Measurements from ENCODE around the gene C19orf85. TPM values are rescaled to one million over a fixed set of nuclear protein-coding genes. Genes with fewer than 3 reads are reported as not detected.

The C19orf85 gene
- total RNA-seq, 4 donors from 2014 or later = not detected

GRCh38 chr19:55495646-55496349 lies 31.2 kb upstream of the C19orf85 start:
- H3K9me3 ChIP-seq = no peaks in the 10 kb centered on the region
- H3K4me3 ChIP-seq = no peak overlapping the region
- peaks cover 24% of the 10 kb centered on the region for H3K4me1 ChIP-seq
- WGBS = 77% methylated on average over 11 of the region's 11 CpGs
- no peaks in the 10 kb centered on the region for H3K36me3 ChIP-seq
- H3K27ac ChIP-seq = no peak overlapping the region
- no peak for DNase-seq (ENCODE audit: low spot score in 2 of 2)
- TF ChIP-seq POLR2A (IDR thresholded peaks at IDR 0.05) (no peak), EP300 (IDR thresholded peaks at IDR 0.05) (no peak), POLR2AphosphoS5 (IDR thresholded peaks at IDR 0.05) (no peak)
- TF ChIP-seq, protein P1, sequence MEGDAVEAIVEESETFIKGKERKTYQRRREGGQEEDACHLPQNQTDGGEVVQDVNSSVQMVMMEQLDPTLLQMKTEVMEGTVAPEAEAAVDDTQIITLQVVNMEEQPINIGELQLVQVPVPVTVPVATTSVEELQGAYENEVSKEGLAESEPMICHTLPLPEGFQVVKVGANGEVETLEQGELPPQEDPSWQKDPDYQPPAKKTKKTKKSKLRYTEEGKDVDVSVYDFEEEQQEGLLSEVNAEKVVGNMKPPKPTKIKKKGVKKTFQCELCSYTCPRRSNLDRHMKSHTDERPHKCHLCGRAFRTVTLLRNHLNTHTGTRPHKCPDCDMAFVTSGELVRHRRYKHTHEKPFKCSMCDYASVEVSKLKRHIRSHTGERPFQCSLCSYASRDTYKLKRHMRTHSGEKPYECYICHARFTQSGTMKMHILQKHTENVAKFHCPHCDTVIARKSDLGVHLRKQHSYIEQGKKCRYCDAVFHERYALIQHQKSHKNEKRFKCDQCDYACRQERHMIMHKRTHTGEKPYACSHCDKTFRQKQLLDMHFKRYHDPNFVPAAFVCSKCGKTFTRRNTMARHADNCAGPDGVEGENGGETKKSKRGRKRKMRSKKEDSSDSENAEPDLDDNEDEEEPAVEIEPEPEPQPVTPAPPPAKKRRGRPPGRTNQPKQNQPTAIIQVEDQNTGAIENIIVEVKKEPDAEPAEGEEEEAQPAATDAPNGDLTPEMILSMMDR (IDR thresholded peaks at IDR 0.05) = no peak
- H3K27me3 ChIP-seq = peaks cover 21% of the 10 kb centered on the region

GRCh38 chr19:55494172-55494761 lies 29.7 kb upstream of the C19orf85 start:
- H3K9me3 ChIP-seq = no peaks in the 10 kb centered on the region
- WGBS = 33% methylated on average over 10 of the region's 22 CpGs
- peak in 1 of 2 donors; percentile 66 for DNase-seq (ENCODE audit: low spot score in 2 of 2)
- peaks cover 21% of the 10 kb centered on the region for H3K27me3 ChIP-seq
- peaks cover 24% of the 10 kb centered on the region for H3K4me1 ChIP-seq
- TF ChIP-seq POLR2A (IDR thresholded peaks at IDR 0.05) = no peak
- TF ChIP-seq POLR2AphosphoS5 (IDR thresholded peaks at IDR 0.05) = no peak
- H3K4me3 ChIP-seq = peak overlapping the region; percentile 35
- H3K36me3 ChIP-seq = no peaks in the 10 kb centered on the region
- H3K27ac ChIP-seq = peak overlapping the region; percentile 40

DNA sequence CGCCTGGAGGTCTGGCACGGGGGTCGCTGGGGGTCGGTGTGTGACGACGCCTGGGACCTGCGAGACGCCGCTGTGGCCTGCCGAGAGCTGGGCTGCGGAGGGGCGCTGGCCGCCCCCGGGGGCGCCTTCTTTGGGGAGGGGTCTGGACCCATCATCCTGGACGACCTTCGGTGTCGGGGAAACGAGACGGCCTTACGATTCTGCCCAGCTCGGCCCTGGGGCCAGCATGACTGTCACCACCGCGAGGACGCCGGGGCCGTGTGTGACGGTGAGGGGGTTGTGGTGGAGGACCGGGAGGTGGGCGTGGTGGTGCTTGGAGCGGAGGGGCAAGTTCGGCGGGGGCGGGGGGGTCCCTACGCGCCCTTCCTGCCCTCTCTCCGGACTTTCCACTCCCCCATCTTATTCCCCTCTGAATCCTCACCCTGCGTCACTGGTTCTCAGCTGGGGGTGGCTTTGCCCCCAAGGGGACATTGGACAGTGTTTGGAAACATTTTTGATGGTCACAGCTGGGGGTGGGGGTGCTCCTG lies 29.2 kb upstream of the C19orf85 start:
- H3K9me3 ChIP-seq = no peaks in the 10 kb centered on the region
- no peaks in the 10 kb centered on the region for H3K36me3 ChIP-seq
- H3K4me1 ChIP-seq = peaks cover 25% of the 10 kb centered on the region
- TF ChIP-seq, protein P1 (IDR thresholded peaks at IDR 0.05) = no peak
- TF ChIP-seq POLR2AphosphoS5 (IDR thresholded peaks at IDR 0.05) (no peak), POLR2A (IDR thresholded peaks at IDR 0.05) (no peak), EP300 (IDR thresholded peaks at IDR 0.05) (no peak)
- peak in 1 of 2 donors; percentile 60 for DNase-seq (ENCODE audit: low spot score in 2 of 2)
- peak overlapping the region; percentile 35 for H3K4me3 ChIP-seq
- H3K27me3 ChIP-seq = peaks cover 21% of the 10 kb centered on the region
- WGBS = 9% methylated on average over 10 of the region's 38 CpGs
- H3K27ac ChIP-seq = peak overlapping the region; percentile 56

DNA sequence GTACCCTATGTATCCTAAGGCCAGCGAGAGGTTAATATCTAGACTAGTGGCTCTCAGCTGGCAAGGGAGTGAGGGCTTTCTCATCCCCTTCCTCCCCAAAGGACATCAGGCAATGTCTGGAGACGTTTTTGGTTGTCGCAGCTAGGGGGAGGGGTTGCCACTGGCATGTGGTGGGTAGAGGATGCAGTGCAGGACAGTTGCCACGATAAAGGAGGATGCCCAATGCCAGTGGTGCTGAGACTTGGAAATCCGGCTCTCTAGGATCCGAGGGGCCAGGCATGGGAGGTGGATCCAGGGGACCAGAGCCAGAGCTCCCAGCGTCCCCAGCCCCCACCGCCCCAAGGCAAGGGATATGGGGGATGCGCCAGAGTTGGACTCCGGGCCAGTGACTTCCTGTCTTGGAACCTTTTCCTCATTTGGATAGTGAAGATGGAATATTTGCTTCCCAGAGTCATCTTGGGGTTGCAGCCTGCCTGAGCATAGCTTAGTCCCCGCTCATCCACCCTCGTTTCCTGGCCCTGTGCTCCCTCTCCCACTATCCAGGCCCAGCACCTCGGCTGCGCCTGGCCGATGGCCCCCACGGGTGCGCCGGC lies 28.6 kb upstream of the C19orf85 start:
- no peak for DNase-seq (ENCODE audit: low spot score in 2 of 2)
- 29% methylated on average over 6 of the region's 18 CpGs for WGBS
- no peaks in the 10 kb centered on the region for H3K9me3 ChIP-seq
- TF ChIP-seq, protein P1 (IDR thresholded peaks at IDR 0.05) = no peak
- no peak for TF ChIP-seq EP300 (IDR thresholded peaks at IDR 0.05)
- no peak for TF ChIP-seq POLR2A (IDR thresholded peaks at IDR 0.05)
- TF ChIP-seq POLR2AphosphoS5 (IDR thresholded peaks at IDR 0.05) = no peak
- peak overlapping the region; percentile 56 for H3K27ac ChIP-seq
- H3K27me3 ChIP-seq = peaks cover 21% of the 10 kb centered on the region
- peak overlapping the region; percentile 35 for H3K4me3 ChIP-seq
- peaks cover 30% of the 10 kb centered on the region for H3K4me1 ChIP-seq
- no peaks in the 10 kb centered on the region for H3K36me3 ChIP-seq

GRCh38 chr19:55492362-55492944 lies 27.9 kb upstream of the C19orf85 start:
- Histone ChIP-seq H3K4me1 (peaks cover 37% of the 10 kb centered on the region), H3K27me3 (peaks cover 21% of the 10 kb centered on the region), H3K27ac (no peak overlapping the region), H3K36me3 (no peaks in the 10 kb centered on the region), H3K9me3 (no peaks in the 10 kb centered on the region), H3K4me3 (no peak overlapping the region)
- 33% methylated on average over 12 of the region's 12 CpGs for WGBS
- TF ChIP-seq EP300 (IDR thresholded peaks at IDR 0.05) (no peak), POLR2AphosphoS5 (IDR thresholded peaks at IDR 0.05) (no peak), POLR2A (IDR thresholded peaks at IDR 0.05) (no peak)
- TF ChIP-seq, protein P1 (IDR thresholded peaks at IDR 0.05) = no peak
- no peak for DNase-seq (ENCODE audit: low spot score in 2 of 2)

Measured in suprapubic skin (tissue), 4 donors.